Left ventricle myocardium inferior (tissue), 1 donor: Measurements from ENCODE around the gene CBFB. TPM values are rescaled to one million over a fixed set of nuclear protein-coding genes. Genes with fewer than 3 reads are reported as not detected.
"Not testable (repeated sequence)": the region's sequence is repeated elsewhere in the genome, so short reads cannot be mapped to it uniquely, and the experiment has no call there.

Experiments
- DNase-seq: peaks from one replicate; pipeline ENCODE4 v3.0.0-alpha.2; 2020
- H3K27ac ChIP-seq: fragments of 200-600 bp; replicated peaks from 2 replicates; pipeline ENCODE4 v1.8.0; 2021
- H3K27me3 ChIP-seq: fragments of 200-600 bp; 2 replicates; pipeline ENCODE4 v1.8.0; 2021; ENCODE audit warnings: low read depth
- H3K36me3 ChIP-seq: fragments of 200-600 bp; 2 replicates; pipeline ENCODE4 v1.8.0; 2021
- H3K4me1 ChIP-seq: fragments of 200-600 bp; 2 replicates; pipeline ENCODE4 v1.8.0; 2021
- H3K4me3 ChIP-seq: fragments of 200-600 bp; 2 replicates; pipeline ENCODE4 v1.8.0; 2021; ENCODE audit warnings: mild to moderate bottlenecking, moderate library complexity
- H3K9me3 ChIP-seq: fragments of 200-600 bp; replicated peaks from 2 replicates; pipeline ENCODE4 v1.8.0; 2021
- CTCF ChIP-seq: fragments of 200-600 bp; IDR thresholded peaks from 2 replicates; pipeline ENCODE4 v1.8.0; 2021; ENCODE audit warnings: antibody characterized with exemption, mild to moderate bottlenecking, borderline replicate concordance
- intact Hi-C: fragments of 100-400 bp; cut with micrococcal nuclease; formaldehyde crosslinking; loops from one replicate; pipeline ENCODE4 v1.11.0; 2022
- total RNA-seq: library from RNA; stranded (reverse); fragmentation: NEBNext Ultra II Directional; extraction: Animal tissue kit (Norgen Biotek cat#: 25700); gene quantifications from one replicate; pipeline ENCODE4 v1.2.1, GENCODE V29; 2021
- donor health status: DM: no; HTN: yes; CAD: no; lungs with severe emphysema.

CBFB gene
- total RNA-seq, 1 donor from 2014 or later, result 25.2 TPM

GRCh38 chr16:67117716-67118115 lies 88.8 kb downstream of the CBFB start:
- Histone ChIP-seq H3K4me1 (peaks cover 1% of the 10 kb centered on the region), H3K27me3 (no peaks in the 10 kb centered on the region), H3K36me3 (peaks cover 29% of the 10 kb centered on the region), H3K27ac (no peak overlapping the region), H3K4me3 (no peak overlapping the region), H3K9me3 (no peaks in the 10 kb centered on the region)
- no peak for DNase-seq
- intact Hi-C loops, result no loop called here
- TF ChIP-seq CTCF, result no peak

GRCh38 chr16:67120025-67120424 lies 91.1 kb downstream of the CBFB start:
- H3K27ac ChIP-seq, result no peak overlapping the region
- intact Hi-C loops, result no loop called here

GRCh38 chr16:67122799-67123198 lies 93.8 kb downstream of the CBFB start:
- H3K27ac ChIP-seq, H3K4me1 ChIP-seq, DNase-seq, H3K27me3 ChIP-seq, H3K4me3 ChIP-seq, intact Hi-C loops, H3K9me3 ChIP-seq: not testable (repeated sequence)
- peaks cover 74% of the 10 kb centered on the region for H3K36me3 ChIP-seq

More at GRCh38 chr16:67120025-67120424, 91.1 kb downstream of the CBFB start:
- DNase-seq, result no peak
- Histone ChIP-seq H3K36me3 (peaks cover 50% of the 10 kb centered on the region), H3K27me3 (no peaks in the 10 kb centered on the region), H3K4me3 (no peak overlapping the region), H3K9me3 (no peaks in the 10 kb centered on the region), H3K4me1 (no peaks in the 10 kb centered on the region)
- no peak for TF ChIP-seq CTCF

- Histone ChIP-seq H3K4me1 (peaks cover 18% of the 10 kb centered on the region), H3K27ac (no peak overlapping the region), H3K9me3 (no peaks in the 10 kb centered on the region), H3K4me3 (no peak overlapping the region), H3K27me3 (no peaks in the 10 kb centered on the region), H3K36me3 (peaks cover 79% of the 10 kb centered on the region)
- TF ChIP-seq CTCF, result no peak
- intact Hi-C loops, result no loop called here
- no peak for DNase-seq
Measured at GRCh38 chr16:67128417-67128816, 99.5 kb downstream of the CBFB start.

- H3K9me3 ChIP-seq, result no peaks in the 10 kb centered on the region
- DNase-seq, result no peak
- peaks cover 18% of the 10 kb centered on the region for H3K4me1 ChIP-seq
- no peak overlapping the region for H3K4me3 ChIP-seq
- no peak overlapping the region for H3K27ac ChIP-seq
- H3K36me3 ChIP-seq, result peaks cover 77% of the 10 kb centered on the region
- H3K27me3 ChIP-seq, result no peaks in the 10 kb centered on the region
- TF ChIP-seq CTCF, result no peak
- intact Hi-C loops, result no loop called here
Measured at GRCh38 chr16:67128887-67129286, 99.9 kb downstream of the CBFB start.

- H3K27me3 ChIP-seq, result no peaks in the 10 kb centered on the region
- no peak overlapping the region for H3K4me3 ChIP-seq
- DNase-seq, result no peak
- no peaks in the 10 kb centered on the region for H3K9me3 ChIP-seq
- intact Hi-C loops, result no loop called here
- no peak for TF ChIP-seq CTCF
- H3K27ac ChIP-seq, result no peak overlapping the region
- peaks cover 18% of the 10 kb centered on the region for H3K4me1 ChIP-seq
- H3K36me3 ChIP-seq, result peaks cover 77% of the 10 kb centered on the region
Measured at GRCh38 chr16:67129422-67129821, 100.5 kb downstream of the CBFB start.
